DND-41 (cell line): ENCODE results near the gene ATP10A.

Experiments
- CTCF ChIP-seq: IDR thresholded peaks from 2 replicates; pipeline ENCODE4 v1.5.1; 2012; ENCODE audit warnings: borderline replicate concordance, low read length, moderate library complexity, mild to moderate bottlenecking; ENCODE audit not compliant: poor library complexity, severe bottlenecking; ENCODE audit errors: extremely low read depth
- EZH2 ChIP-seq: IDR thresholded peaks from 3 replicates; pipeline ENCODE4 v1.6.1; 2012; ENCODE audit warnings: borderline replicate concordance, low read depth, mild to moderate bottlenecking, moderate library complexity, low read length, inconsistent platforms; ENCODE audit not compliant: severe bottlenecking

- TF ChIP-seq CTCF: no peak
- no peak for TF ChIP-seq EZH2
These were observed 56.1 kb downstream of the ATP10A start for GRCh38 chr15:25807063-25807462.
